Osteoblast (primary cell): ENCODE measurements around the gene EVA1C. TPM values are rescaled to one million over a fixed set of nuclear protein-coding genes. Genes with fewer than 3 reads are reported as not detected.

Experiments
- DNase-seq: peaks from one replicate; pipeline ENCODE4 v3.0.0; 2011; ENCODE audit warnings: low spot score, mixed read lengths; ENCODE audit not compliant: insufficient read length; ENCODE audit errors: missing footprints
- H2AFZ ChIP-seq: 2 replicates; pipeline ENCODE4 v1.6.0; 2011; ENCODE audit warnings: mild to moderate bottlenecking, low read length
- H3K27ac ChIP-seq: 2 replicates; pipeline ENCODE4 v1.5.1; 2011; ENCODE audit warnings: mild to moderate bottlenecking, low read depth, low read length, moderate library complexity
- H3K27me3 ChIP-seq: 2 replicates; pipeline ENCODE4 v1.6.0; 2012; ENCODE audit warnings: mild to moderate bottlenecking, control low read depth, inconsistent platforms, low read length, moderate library complexity; ENCODE audit not compliant: insufficient read depth
- H3K36me3 ChIP-seq: 2 replicates; pipeline ENCODE4 v1.5.1; 2011; ENCODE audit warnings: mild to moderate bottlenecking, low read length, control low read depth, moderate library complexity; ENCODE audit not compliant: insufficient read depth
- H3K4me1 ChIP-seq: 2 replicates; pipeline ENCODE4 v1.5.1; 2011; ENCODE audit warnings: mild to moderate bottlenecking, low read length, control low read depth, moderate library complexity; ENCODE audit not compliant: insufficient read depth
- H3K4me2 ChIP-seq: 2 replicates; pipeline ENCODE4 v1.6.0; 2011; ENCODE audit warnings: mild to moderate bottlenecking, low read length; ENCODE audit not compliant: insufficient read depth
- H3K4me3 ChIP-seq: fragments of 200-600 bp; sonication (generic); 3 replicates; pipeline ENCODE4 v1.5.1; 2012; ENCODE audit warnings: mild to moderate bottlenecking, low read length, inconsistent platforms; ENCODE audit not compliant: insufficient read depth
- H3K79me2 ChIP-seq: 2 replicates; pipeline ENCODE4 v1.6.0; 2012; ENCODE audit warnings: mild to moderate bottlenecking, low read length, control low read depth, inconsistent platforms; ENCODE audit not compliant: insufficient read depth
- H3K9me3 ChIP-seq: 2 replicates; pipeline ENCODE4 v1.5.1; 2011; ENCODE audit warnings: low read depth, low read length, control low read depth
- H4K20me1 ChIP-seq: 2 replicates; pipeline ENCODE4 v1.6.0; 2012; ENCODE audit warnings: mild to moderate bottlenecking, low read length, control low read depth; ENCODE audit not compliant: insufficient read depth
- CTCF ChIP-seq: IDR thresholded peaks from 2 replicates; pipeline ENCODE4 v1.5.1; 2011; ENCODE audit warnings: mild to moderate bottlenecking, low read depth, low read length, moderate library complexity; ENCODE audit errors: extremely low read depth
- total RNA-seq: library from RNA; depleted of rRNA; stranded (reverse); fragments of >200 nt; gene quantifications from 2 replicates; pipeline ENCODE4 v1.2.3, GENCODE V29; 2012

The EVA1C gene
- total RNA-seq, result 5.0 and 8.0 TPM in 2 replicates

- Histone ChIP-seq H4K20me1 (no peaks in the 10 kb centered on the region), H3K4me1 (peaks cover 31% of the 10 kb centered on the region), H3K27ac (peak within 1 kb of the TSS; percentile 93), H3K9me3 (no peaks in the 10 kb centered on the region), H3K36me3 (no peaks in the 10 kb centered on the region), H2AFZ (peak within 1 kb of the TSS; percentile 88), H3K4me2 (peak within 1 kb of the TSS; percentile 93), H3K79me2 (peaks cover 25% of the 10 kb centered on the region), H3K27me3 (no peaks in the 10 kb centered on the region), H3K4me3 (peak within 1 kb of the TSS; percentile 85)
- TF ChIP-seq CTCF, result no peak
- DNase-seq, result peak; percentile 88
Measured at GRCh38 chr21:32412162-32413014, at the start of gene EVA1C. EVA1C (plus strand) TSS chr21:32412706; CDS start chr21:32412854, 148 bp downstream.

GRCh38 chr21:32364387-32364786, 48.1 kb upstream of the EVA1C start:
- peaks cover 20% of the 10 kb centered on the region for H3K79me2 ChIP-seq
- H2AFZ ChIP-seq, result no peak overlapping the region
- no peak for DNase-seq
- H3K9me3 ChIP-seq, result no peaks in the 10 kb centered on the region
- no peak overlapping the region for H3K4me2 ChIP-seq
- TF ChIP-seq CTCF, result no peak
- peaks cover 5% of the 10 kb centered on the region for H4K20me1 ChIP-seq
- H3K4me3 ChIP-seq, result no peak overlapping the region
- H3K4me1 ChIP-seq, result no peaks in the 10 kb centered on the region
- H3K27me3 ChIP-seq, result no peaks in the 10 kb centered on the region
- H3K27ac ChIP-seq, result no peak overlapping the region
- peaks cover 93% of the 10 kb centered on the region for H3K36me3 ChIP-seq

- H3K79me2 ChIP-seq, result peaks cover 20% of the 10 kb centered on the region
- H4K20me1 ChIP-seq, result peaks cover 5% of the 10 kb centered on the region
- no peak overlapping the region for H3K4me2 ChIP-seq
- peaks cover 89% of the 10 kb centered on the region for H3K36me3 ChIP-seq
- no peak overlapping the region for H3K27ac ChIP-seq
- H3K4me3 ChIP-seq, result no peak overlapping the region
- DNase-seq, result no peak
- TF ChIP-seq CTCF, result no peak
- H3K4me1 ChIP-seq, result no peaks in the 10 kb centered on the region
- H3K27me3 ChIP-seq, result no peaks in the 10 kb centered on the region
- H2AFZ ChIP-seq, result no peak overlapping the region
- H3K9me3 ChIP-seq, result no peaks in the 10 kb centered on the region
Measured at GRCh38 chr21:32364796-32365195, 47.7 kb upstream of the EVA1C start.

GRCh38 chr21:32366191-32366590, 46.3 kb upstream of the EVA1C start:
- Histone ChIP-seq H3K27ac (no peak overlapping the region), H3K4me3 (no peak overlapping the region), H4K20me1 (peaks cover 8% of the 10 kb centered on the region), H3K27me3 (no peaks in the 10 kb centered on the region), H3K36me3 (peaks cover 84% of the 10 kb centered on the region), H3K4me2 (no peak overlapping the region), H3K9me3 (no peaks in the 10 kb centered on the region), H3K4me1 (peaks cover 6% of the 10 kb centered on the region), H3K79me2 (peaks cover 29% of the 10 kb centered on the region), H2AFZ (no peak overlapping the region)
- no peak for DNase-seq
- no peak for TF ChIP-seq CTCF
